Chondrocyte (in vitro differentiated cells): ENCODE data around the gene ALKBH4. TPM values are rescaled to one million over a fixed set of nuclear protein-coding genes. Genes with fewer than 3 reads are reported as not detected.

Experiments
- DNase-seq: peaks from one replicate; pipeline ENCODE4 v3.0.0; 2021; ENCODE audit warnings: mixed read lengths, low spot score
- H3K27ac Mint-ChIP-seq: one replicate; pipeline ENCODE4 v1.8.0; 2021; ENCODE audit warnings: mild to moderate bottlenecking, moderate library complexity, mixed read lengths; ENCODE audit not compliant: unreplicated experiment
- H3K27me3 Mint-ChIP-seq: 2 replicates; pipeline ENCODE4 v1.8.0; 2021; ENCODE audit warnings: low read depth, mixed read lengths
- H3K36me3 Mint-ChIP-seq: 2 replicates; pipeline ENCODE4 v1.8.0; 2021; ENCODE audit warnings: low read depth, mixed read lengths
- H3K4me1 Mint-ChIP-seq: 2 replicates; pipeline ENCODE4 v1.8.0; 2021; ENCODE audit warnings: low read depth, mild to moderate bottlenecking, mixed read lengths
- H3K4me3 Mint-ChIP-seq: one replicate; pipeline ENCODE4 v1.8.0; 2021; ENCODE audit warnings: mild to moderate bottlenecking, moderate library complexity, mixed read lengths; ENCODE audit not compliant: unreplicated experiment
- H3K9me3 Mint-ChIP-seq: 2 replicates; pipeline ENCODE4 v1.8.0; 2021; ENCODE audit warnings: low read depth, mixed read lengths
- total RNA-seq: library from RNA; stranded (reverse); gene quantifications from 3 replicates; pipeline ENCODE4 v1.2.1, GENCODE V29; 2021
- TF ChIP-seq, protein P1 (sequence below): fragments of 200-600 bp; sonication (generic); IDR thresholded peaks from 2 replicates; pipeline ENCODE4 v1.5.0; 2021; ENCODE audit warnings: antibody characterized with exemption, mild to moderate bottlenecking, moderate library complexity

The ALKBH4 gene
- total RNA-seq, 1 donor from 2014 or later, result 9.2 TPM

DNA sequence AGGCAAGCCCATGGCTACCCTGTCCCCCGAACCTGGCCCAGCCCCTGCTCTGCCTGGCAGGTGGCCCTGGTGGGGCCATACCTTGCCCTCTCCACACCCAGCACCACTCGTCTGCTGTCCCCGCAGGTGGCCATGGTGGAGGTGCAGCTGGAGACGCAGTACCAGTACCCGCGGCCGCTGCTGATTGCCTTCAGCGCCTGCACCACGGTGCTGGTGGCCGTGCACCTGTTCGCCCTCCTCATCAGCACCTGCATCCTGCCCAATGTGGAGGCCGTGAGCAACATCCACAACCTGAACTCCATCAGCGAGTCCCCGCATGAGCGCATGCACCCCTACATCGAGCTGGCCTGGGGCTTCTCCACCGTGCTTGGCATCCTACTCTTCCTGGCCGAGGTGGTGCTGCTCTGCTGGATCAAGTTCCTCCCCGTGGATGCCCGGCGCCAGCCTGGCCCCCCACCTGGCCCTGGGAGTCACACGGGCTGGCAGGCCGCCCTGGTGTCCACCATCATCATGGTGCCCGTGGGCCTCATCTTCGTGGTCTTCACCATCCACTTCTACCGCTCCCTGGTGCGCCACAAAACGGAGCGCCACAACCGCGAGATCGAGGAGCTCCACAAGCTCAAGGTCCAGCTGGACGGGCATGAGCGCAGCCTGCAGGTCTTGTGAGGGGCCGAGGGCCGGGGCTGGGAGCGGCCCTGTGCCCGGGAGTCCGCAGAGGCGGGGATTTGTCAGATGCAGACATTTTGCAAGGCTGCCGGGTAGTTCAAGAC, 18.1 kb downstream of the ALKBH4 start:
- TF ChIP-seq, protein P1, sequence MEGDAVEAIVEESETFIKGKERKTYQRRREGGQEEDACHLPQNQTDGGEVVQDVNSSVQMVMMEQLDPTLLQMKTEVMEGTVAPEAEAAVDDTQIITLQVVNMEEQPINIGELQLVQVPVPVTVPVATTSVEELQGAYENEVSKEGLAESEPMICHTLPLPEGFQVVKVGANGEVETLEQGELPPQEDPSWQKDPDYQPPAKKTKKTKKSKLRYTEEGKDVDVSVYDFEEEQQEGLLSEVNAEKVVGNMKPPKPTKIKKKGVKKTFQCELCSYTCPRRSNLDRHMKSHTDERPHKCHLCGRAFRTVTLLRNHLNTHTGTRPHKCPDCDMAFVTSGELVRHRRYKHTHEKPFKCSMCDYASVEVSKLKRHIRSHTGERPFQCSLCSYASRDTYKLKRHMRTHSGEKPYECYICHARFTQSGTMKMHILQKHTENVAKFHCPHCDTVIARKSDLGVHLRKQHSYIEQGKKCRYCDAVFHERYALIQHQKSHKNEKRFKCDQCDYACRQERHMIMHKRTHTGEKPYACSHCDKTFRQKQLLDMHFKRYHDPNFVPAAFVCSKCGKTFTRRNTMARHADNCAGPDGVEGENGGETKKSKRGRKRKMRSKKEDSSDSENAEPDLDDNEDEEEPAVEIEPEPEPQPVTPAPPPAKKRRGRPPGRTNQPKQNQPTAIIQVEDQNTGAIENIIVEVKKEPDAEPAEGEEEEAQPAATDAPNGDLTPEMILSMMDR, result no peak
- Mint-ChIP-seq H3K9me3 (no peaks in the 10 kb centered on the region), H3K27me3 (no peaks in the 10 kb centered on the region), H3K27ac (no peak overlapping the region), H3K4me3 (no peak overlapping the region), H3K36me3 (peaks cover 13% of the 10 kb centered on the region), H3K4me1 (no peaks in the 10 kb centered on the region)
- no peak for DNase-seq

- TF ChIP-seq, protein P1, result no peak
- Mint-ChIP-seq H3K4me1 (no peaks in the 10 kb centered on the region), H3K27me3 (no peaks in the 10 kb centered on the region), H3K4me3 (no peak overlapping the region), H3K36me3 (peaks cover 14% of the 10 kb centered on the region), H3K27ac (no peak overlapping the region), H3K9me3 (no peaks in the 10 kb centered on the region)
- DNase-seq, result no peak
Measured at GRCh38 chr7:102445674-102446071, 19.0 kb downstream of the ALKBH4 start.

GRCh38 chr7:102444961-102445673, 19.5 kb downstream of the ALKBH4 start:
- no peak overlapping the region for H3K4me3 Mint-ChIP-seq
- no peak for DNase-seq
- H3K36me3 Mint-ChIP-seq, result peaks cover 14% of the 10 kb centered on the region
- H3K9me3 Mint-ChIP-seq, result no peaks in the 10 kb centered on the region
- no peaks in the 10 kb centered on the region for H3K27me3 Mint-ChIP-seq
- TF ChIP-seq, protein P1, result no peak
- peaks cover 5% of the 10 kb centered on the region for H3K4me1 Mint-ChIP-seq
- H3K27ac Mint-ChIP-seq, result no peak overlapping the region

DNA sequence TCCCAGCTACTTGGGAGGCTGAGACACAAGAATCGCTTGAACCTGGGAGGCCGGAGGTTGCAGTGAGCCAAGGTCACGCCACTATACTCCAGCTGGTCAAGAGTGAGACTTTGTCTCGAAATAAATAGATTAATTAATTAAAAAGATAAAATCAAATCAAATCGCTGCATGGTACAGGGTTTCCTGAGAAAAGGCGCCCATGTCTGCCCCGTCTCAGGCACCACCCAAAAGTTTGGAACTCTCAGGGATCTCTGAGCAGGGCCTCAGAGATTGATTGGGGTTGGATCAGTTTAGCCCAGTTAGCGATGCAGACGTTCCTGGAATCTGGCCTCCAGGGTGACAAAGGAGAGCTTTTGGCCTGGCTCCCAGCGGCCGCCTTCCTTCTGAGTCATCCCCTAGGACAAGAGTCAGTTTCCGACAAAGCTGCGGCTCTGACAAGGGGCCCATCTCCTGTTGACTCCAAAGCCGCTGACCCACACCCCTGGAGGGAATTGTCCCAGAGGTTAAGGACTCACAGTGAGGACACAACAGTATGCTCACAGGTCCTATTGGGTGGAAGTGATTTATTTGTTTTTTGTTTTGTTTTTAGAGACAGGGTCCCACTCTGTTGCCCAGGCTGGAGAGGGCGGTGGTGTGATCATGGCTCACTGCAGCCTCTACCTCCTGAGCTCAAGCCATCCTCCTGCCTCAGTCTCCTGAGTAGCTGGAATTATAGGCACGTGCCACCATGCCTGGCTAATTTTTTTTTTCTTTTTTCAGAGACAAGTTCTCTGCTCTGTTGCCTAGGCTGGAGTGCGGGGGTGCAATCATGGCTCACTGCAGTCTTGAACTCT, 24.5 kb downstream of the ALKBH4 start:
- Mint-ChIP-seq H3K4me1 (peaks cover 10% of the 10 kb centered on the region), H3K27ac (peak overlapping the region; percentile 90), H3K27me3 (no peaks in the 10 kb centered on the region), H3K4me3 (no peak overlapping the region), H3K9me3 (no peaks in the 10 kb centered on the region), H3K36me3 (peaks cover 13% of the 10 kb centered on the region)
- TF ChIP-seq, protein P1, result no peak
- no peak for DNase-seq

DNA sequence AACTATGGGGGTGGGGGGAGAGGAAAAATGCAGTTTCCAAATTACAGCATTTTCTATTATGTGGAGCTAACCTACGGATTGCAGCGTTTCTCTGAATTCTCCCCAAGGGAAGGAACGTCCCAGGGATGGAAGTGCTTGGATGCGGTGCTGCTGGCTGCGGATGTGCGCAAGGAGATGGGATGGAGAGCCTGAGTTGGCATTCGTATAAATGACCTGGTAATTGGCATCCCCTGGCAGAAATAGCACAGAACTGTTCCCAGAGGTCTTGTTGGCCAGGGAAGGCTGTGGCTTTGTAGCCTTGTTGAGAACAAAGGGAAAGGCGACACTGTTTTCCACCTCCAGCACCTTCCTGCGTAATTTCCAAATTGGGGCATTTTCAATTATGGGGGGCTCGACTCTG, 28.5 kb downstream of the ALKBH4 start:
- no peak overlapping the region for H3K4me3 Mint-ChIP-seq
- DNase-seq, result no peak
- H3K9me3 Mint-ChIP-seq, result no peaks in the 10 kb centered on the region
- TF ChIP-seq, protein P1, result no peak
- no peak overlapping the region for H3K27ac Mint-ChIP-seq
- no peaks in the 10 kb centered on the region for H3K27me3 Mint-ChIP-seq
- peaks cover 5% of the 10 kb centered on the region for H3K36me3 Mint-ChIP-seq
- H3K4me1 Mint-ChIP-seq, result peaks cover 32% of the 10 kb centered on the region
